ENCODE measurements around the gene CA10. TPM values are rescaled to one million over a fixed set of nuclear protein-coding genes. Genes with fewer than 3 reads are reported as not detected.

The CA10 gene
- total RNA-seq, 4 donors from 2014 or later, result not detected

DNA sequence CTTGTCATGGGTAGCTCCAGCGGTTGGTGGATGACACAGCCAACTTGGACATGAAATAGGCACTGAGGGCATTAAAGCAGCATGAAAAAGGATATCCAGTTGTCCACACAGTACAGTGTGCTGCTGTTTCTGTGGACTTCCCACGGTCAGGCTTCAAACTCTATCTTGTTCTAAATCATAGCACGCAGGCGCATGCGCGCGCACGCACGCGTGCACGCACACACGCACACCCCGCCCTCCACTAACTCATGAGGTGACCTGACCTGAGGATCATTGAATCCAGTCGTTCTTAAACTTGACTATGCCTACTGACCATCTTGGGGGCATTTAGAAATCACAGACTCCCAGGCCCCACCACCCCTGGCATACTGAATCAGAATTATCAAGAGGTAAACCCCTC lies 361.4 kb downstream of the CA10 start:
- intact Hi-C loops (cut with DNase I), result no loop called here
- Histone ChIP-seq H3K9me3 (no peaks in the 10 kb centered on the region), H3K4me1 (peaks cover 0 to 8% (median 0%) of the 10 kb centered on the region in 4 donors), H3K27me3 (no peaks in the 10 kb centered on the region), H3K27ac (replicated peaks in 1 of 4) (no peak overlapping the region), H3K36me3 (no peaks in the 10 kb centered on the region), H3K4me3 (no peak overlapping the region)
- WGBS, result 92% methylated on average over 14 of the region's 14 CpGs
- TF ChIP-seq, protein P1, sequence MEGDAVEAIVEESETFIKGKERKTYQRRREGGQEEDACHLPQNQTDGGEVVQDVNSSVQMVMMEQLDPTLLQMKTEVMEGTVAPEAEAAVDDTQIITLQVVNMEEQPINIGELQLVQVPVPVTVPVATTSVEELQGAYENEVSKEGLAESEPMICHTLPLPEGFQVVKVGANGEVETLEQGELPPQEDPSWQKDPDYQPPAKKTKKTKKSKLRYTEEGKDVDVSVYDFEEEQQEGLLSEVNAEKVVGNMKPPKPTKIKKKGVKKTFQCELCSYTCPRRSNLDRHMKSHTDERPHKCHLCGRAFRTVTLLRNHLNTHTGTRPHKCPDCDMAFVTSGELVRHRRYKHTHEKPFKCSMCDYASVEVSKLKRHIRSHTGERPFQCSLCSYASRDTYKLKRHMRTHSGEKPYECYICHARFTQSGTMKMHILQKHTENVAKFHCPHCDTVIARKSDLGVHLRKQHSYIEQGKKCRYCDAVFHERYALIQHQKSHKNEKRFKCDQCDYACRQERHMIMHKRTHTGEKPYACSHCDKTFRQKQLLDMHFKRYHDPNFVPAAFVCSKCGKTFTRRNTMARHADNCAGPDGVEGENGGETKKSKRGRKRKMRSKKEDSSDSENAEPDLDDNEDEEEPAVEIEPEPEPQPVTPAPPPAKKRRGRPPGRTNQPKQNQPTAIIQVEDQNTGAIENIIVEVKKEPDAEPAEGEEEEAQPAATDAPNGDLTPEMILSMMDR (IDR thresholded peaks at IDR 0.05), result no peak
- TF ChIP-seq POLR2A (IDR thresholded peaks at IDR 0.05; ENCODE audit: low read depth), result no peak
- no peak for TF ChIP-seq EP300 (IDR thresholded peaks at IDR 0.05)
- no peak for TF ChIP-seq POLR2AphosphoS5 (IDR thresholded peaks at IDR 0.05)
- DNase-seq (ENCODE audit: extremely low spot score), result no peak

DNA sequence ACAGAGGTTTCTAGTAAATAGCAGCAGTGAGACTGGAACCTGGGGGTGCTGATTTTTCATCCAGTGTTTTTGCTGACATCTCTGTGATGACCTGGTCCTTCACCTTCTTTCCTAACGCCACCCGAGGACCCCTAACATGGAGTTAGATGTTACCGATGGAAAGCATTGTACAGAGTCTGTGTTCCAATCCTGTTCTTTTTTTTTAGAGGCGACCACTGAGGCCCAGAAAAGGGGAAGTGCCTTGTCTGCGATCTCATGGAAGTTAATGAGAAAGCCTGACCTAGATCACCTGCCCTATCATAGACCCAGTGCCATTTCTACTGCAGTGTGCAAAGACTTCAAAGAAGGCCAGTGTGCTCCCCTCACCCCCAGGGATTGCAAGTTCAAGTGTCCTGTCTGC lies 362.5 kb downstream of the CA10 start:
- no peak for DNase-seq (ENCODE audit: extremely low spot score)
- intact Hi-C loops (cut with DNase I), result no loop called here
- H3K27me3 ChIP-seq, result no peaks in the 10 kb centered on the region
- peaks cover 0 to 8% (median 0%) of the 10 kb centered on the region in 4 donors for H3K4me1 ChIP-seq
- no peak overlapping the region for H3K27ac ChIP-seq (replicated peaks in 1 of 4)
- H3K36me3 ChIP-seq, result no peaks in the 10 kb centered on the region
- TF ChIP-seq POLR2AphosphoS5 (IDR thresholded peaks at IDR 0.05), result no peak
- no peak for TF ChIP-seq EP300 (IDR thresholded peaks at IDR 0.05)
- TF ChIP-seq POLR2A (IDR thresholded peaks at IDR 0.05; ENCODE audit: low read depth), result no peak
- TF ChIP-seq, protein P1 (IDR thresholded peaks at IDR 0.05), result no peak
- no peaks in the 10 kb centered on the region for H3K9me3 ChIP-seq
- no peak overlapping the region for H3K4me3 ChIP-seq
- 83% methylated on average over 5 of the region's 5 CpGs for WGBS

DNA sequence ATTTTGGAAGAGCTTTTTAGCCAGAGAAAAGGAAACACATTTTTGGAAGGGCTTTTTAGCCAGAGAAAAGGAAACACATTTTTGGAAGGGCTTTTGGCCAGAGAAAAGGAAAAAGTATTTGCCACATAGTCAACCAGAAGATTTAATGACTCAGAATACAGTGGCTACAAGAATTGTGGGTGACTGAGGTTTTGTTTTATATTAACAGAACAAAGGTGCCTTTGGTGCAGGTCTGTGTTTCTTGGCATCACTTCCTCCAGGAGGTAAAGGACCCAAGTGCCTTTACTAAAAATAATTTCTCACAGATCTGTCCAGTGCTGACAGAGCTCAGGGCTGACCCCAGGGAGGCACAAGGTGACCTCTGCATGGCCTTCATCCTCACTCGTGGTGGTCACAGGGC lies 363.1 kb downstream of the CA10 start:
- intact Hi-C loops (cut with DNase I), result no loop called here
- Histone ChIP-seq H3K36me3 (no peaks in the 10 kb centered on the region), H3K9me3 (no peaks in the 10 kb centered on the region), H3K4me1 (peaks cover 0 to 8% (median 0%) of the 10 kb centered on the region in 4 donors), H3K4me3 (no peak overlapping the region), H3K27me3 (no peaks in the 10 kb centered on the region), H3K27ac (replicated peaks in 1 of 4) (no peak overlapping the region)
- DNase-seq (ENCODE audit: extremely low spot score), result no peak
- TF ChIP-seq POLR2AphosphoS5 (IDR thresholded peaks at IDR 0.05) (no peak), EP300 (IDR thresholded peaks at IDR 0.05) (no peak), POLR2A (IDR thresholded peaks at IDR 0.05; ENCODE audit: low read depth) (no peak)
- TF ChIP-seq, protein P1 (IDR thresholded peaks at IDR 0.05), result no peak
- WGBS, result 70% methylated on average over 1 of the region's 1 CpG

DNA sequence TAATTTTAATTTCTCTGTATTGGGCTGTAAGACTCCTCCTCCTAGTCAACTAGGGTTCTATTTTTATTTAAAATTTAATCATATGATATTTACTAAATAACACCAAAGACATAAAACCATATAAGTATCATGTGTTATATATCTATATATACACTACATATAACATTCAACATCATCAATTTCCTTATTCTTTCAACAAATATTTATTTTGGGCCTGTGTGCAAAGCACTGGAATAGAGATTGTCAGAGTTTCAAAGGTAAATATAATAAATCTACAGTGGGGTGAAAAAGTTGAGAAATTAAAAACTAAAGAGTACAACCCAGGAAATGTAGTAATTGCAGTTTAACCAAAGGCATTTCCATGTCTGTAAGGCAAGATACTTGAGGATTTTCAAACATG lies 364.0 kb downstream of the CA10 start:
- Histone ChIP-seq H3K9me3 (no peaks in the 10 kb centered on the region), H3K4me3 (no peak overlapping the region), H3K27ac (replicated peaks in 1 of 4) (no peak overlapping the region), H3K4me1 (peaks cover 0 to 8% (median 0%) of the 10 kb centered on the region in 4 donors), H3K27me3 (no peaks in the 10 kb centered on the region), H3K36me3 (no peaks in the 10 kb centered on the region)
- no peak for DNase-seq (ENCODE audit: extremely low spot score)
- TF ChIP-seq POLR2A (IDR thresholded peaks at IDR 0.05; ENCODE audit: low read depth) (no peak), POLR2AphosphoS5 (IDR thresholded peaks at IDR 0.05) (no peak), EP300 (IDR thresholded peaks at IDR 0.05) (no peak)
- TF ChIP-seq, protein P1 (IDR thresholded peaks at IDR 0.05), result no peak
- intact Hi-C loops (cut with DNase I), result no loop called here

DNA sequence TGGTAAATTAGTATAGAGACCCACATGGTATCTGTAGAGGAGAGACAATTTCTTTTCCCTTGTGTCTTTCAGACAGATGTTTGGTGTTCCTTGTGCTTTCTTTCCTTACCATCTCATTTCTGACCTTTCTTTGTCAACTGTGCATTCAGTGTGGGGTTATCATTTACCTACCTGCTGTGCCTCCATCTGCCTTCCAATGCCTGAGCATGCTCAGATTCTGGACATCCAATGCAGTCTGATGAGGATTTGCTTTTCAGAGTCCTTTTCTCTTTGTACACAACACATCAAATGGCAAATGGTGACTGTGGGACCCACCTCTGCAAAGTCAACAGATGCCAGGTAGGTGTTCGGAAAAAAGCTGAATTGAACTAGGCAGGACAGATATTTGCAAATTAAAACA lies 364.8 kb downstream of the CA10 start:
- Histone ChIP-seq H3K4me3 (no peak overlapping the region), H3K36me3 (no peaks in the 10 kb centered on the region), H3K27me3 (no peaks in the 10 kb centered on the region), H3K4me1 (peaks cover 0 to 8% (median 0%) of the 10 kb centered on the region in 4 donors), H3K9me3 (no peaks in the 10 kb centered on the region), H3K27ac (replicated peaks in 1 of 4) (no peak overlapping the region)
- no peak for DNase-seq (ENCODE audit: extremely low spot score)
- intact Hi-C loops (cut with DNase I), result no loop called here
- WGBS, result 92% methylated on average over 1 of the region's 1 CpG
- TF ChIP-seq POLR2AphosphoS5 (IDR thresholded peaks at IDR 0.05) (no peak), EP300 (IDR thresholded peaks at IDR 0.05) (no peak), POLR2A (IDR thresholded peaks at IDR 0.05; ENCODE audit: low read depth) (no peak)
- TF ChIP-seq, protein P1 (IDR thresholded peaks at IDR 0.05), result no peak
